HepG2 (cell line): Measurements from ENCODE around the gene UROS. TPM values are rescaled to one million over a fixed set of nuclear protein-coding genes. Genes with fewer than 3 reads are reported as not detected.
A peak's percentile ranks its signal among the peaks of the same experiment; 100 is the strongest.

ENCODE experiments used
- ATAC-seq: fragments of 200-7000 bp; cut with Tn5 transposase; 3 replicates; pipeline ENCODE4 v1.9.1; 2020; ENCODE audit warnings: mild to moderate bottlenecking, moderate library complexity
- BruUV-seq: library from RNA; stranded (reverse); fragments of 400-500 nt; replicated peaks from 2 replicates; lab custom pipeline; 2021; lab: Mats Ljungman, UMichigan
- CTCF ChIA-PET: fragments of 300-600 bp; formaldehyde crosslinking; extraction: SDS; loops from one replicate; lab custom pipeline; 2021; ENCODE audit warnings: low total read pairs, inconsistent platforms, low intra/inter-chr PET ratio; lab: Yijun Ruan, JAX
- POLR2A ChIA-PET: fragments of 350-600 bp; sonication (Branson Sonifier 250); formaldehyde crosslinking; loops from one replicate; lab custom pipeline; 2020; ENCODE audit warnings: antibody characterized with exemption, inconsistent platforms; lab: Yijun Ruan, JAX
- DNase-seq: peaks from one replicate; pipeline ENCODE4 v3.0.0-alpha.2; 2015; ENCODE audit warnings: low spot score
- FAIRE-seq: peaks from 3 replicates; lab custom pipeline; 2011; peaks lifted over from hg19 to GRCh38; lab: Jason Lieb, UNC
- H2AFZ ChIP-seq: one replicate; pipeline ENCODE4 v1.6.1; 2011; ENCODE audit warnings: low read length, inconsistent platforms
- H3K27ac ChIP-seq: fragments of 300-600 bp; 3 replicates; pipeline ENCODE4 v1.8.0; 2011; ENCODE audit warnings: mixed run types, mild to moderate bottlenecking, mixed read lengths, low read length, inconsistent platforms; ENCODE audit not compliant: insufficient read depth; ENCODE audit errors: extremely low read length
- H3K27me3 ChIP-seq, 2 experiments: fragments of 200-600 bp in 1 of 2; 2 replicates in 1 of 2; 3 replicates in 1 of 2; pipeline versions ENCODE4 v1.6.0 to v1.8.0; 2011; ENCODE audit warnings: low read length in 2 of 2, mild to moderate bottlenecking in 2 of 2, moderate library complexity in 2 of 2, inconsistent platforms in 1 of 2; ENCODE audit not compliant: insufficient read depth in 2 of 2, control insufficient read depth in 1 of 2
- H3K36me3 ChIP-seq, 2 experiments: fragments of 200-600 bp in 1 of 2; replicated peaks in 1 of 2; 2 replicates in 1 of 2; 3 replicates in 1 of 2; pipeline versions ENCODE4 v1.5.1 to v1.8.0; 2011; ENCODE audit warnings: low read length in 2 of 2, inconsistent platforms in 1 of 2; ENCODE audit not compliant: insufficient read depth in 2 of 2, control insufficient read depth in 1 of 2
- H3K4me1 ChIP-seq: 2 replicates; pipeline ENCODE4 v1.5.1; 2012; ENCODE audit warnings: low read length, inconsistent platforms; ENCODE audit not compliant: insufficient read depth
- H3K4me2 ChIP-seq: 2 replicates; pipeline ENCODE4 v1.6.0; 2011; ENCODE audit warnings: low read depth, low read length, inconsistent platforms
- H3K4me3 ChIP-seq, 3 experiments: fragments of 200-600 bp in 1 of 3; sonication (generic), shearing (Covaris generic) in 1 of 3; replicated peaks in 1 of 3; 2 replicates each; pipeline ENCODE4 v1.5.1; 2011 to 2016; ENCODE audit warnings: low read length in 3 of 3, inconsistent platforms in 2 of 3, low read depth in 2 of 3, mild to moderate bottlenecking in 2 of 3, control low read depth in 1 of 3, mixed read lengths in 1 of 3; ENCODE audit not compliant: insufficient read depth in 1 of 3
- H3K79me2 ChIP-seq: one replicate; pipeline ENCODE4 v1.6.1; 2011; ENCODE audit warnings: low read length, inconsistent platforms; ENCODE audit not compliant: insufficient read depth
- H3K9ac ChIP-seq: 2 replicates; pipeline ENCODE4 v1.6.0; 2011; ENCODE audit warnings: mild to moderate bottlenecking, low read depth, low read length, inconsistent platforms; ENCODE audit not compliant: insufficient read depth
- H3K9me3 ChIP-seq: 2 replicates; pipeline ENCODE4 v1.5.1; 2012; ENCODE audit warnings: mild to moderate bottlenecking, low read length
- H4K20me1 ChIP-seq: 2 replicates; pipeline ENCODE4 v1.6.0; 2011; ENCODE audit warnings: inconsistent platforms, mild to moderate bottlenecking, low read length, moderate library complexity; ENCODE audit not compliant: insufficient read depth
- DPF2 ChIP-seq: sonication (generic); formaldehyde crosslinking; IDR thresholded peaks from 2 replicates; pipeline ENCODE4 v1.4.0; 2020; ENCODE audit warnings: mild to moderate bottlenecking, low read depth, missing genetic modification reagents, borderline replicate concordance
- HIVEP1 ChIP-seq: sonication (generic); formaldehyde crosslinking; IDR thresholded peaks from 2 replicates; pipeline ENCODE4 v1.4.0; 2020; ENCODE audit warnings: mild to moderate bottlenecking, missing genetic modification reagents
- U2AF2 ChIP-seq: fragments of 200-400 bp; formaldehyde crosslinking; IDR thresholded peaks from 2 replicates; pipeline ENCODE4 v1.6.1; 2017; ENCODE audit warnings: low read depth, mild to moderate bottlenecking, low read length
- ZEB1 ChIP-seq: IDR thresholded peaks from 2 replicates; pipeline ENCODE4 v1.6.1; 2012; ENCODE audit warnings: mild to moderate bottlenecking, low read depth, inconsistent platforms; ENCODE audit not compliant: insufficient replicate concordance
- ZFP36 ChIP-seq: fragments of 150-350 bp; IDR thresholded peaks from 2 replicates; pipeline ENCODE4 v1.6.1; 2018; ENCODE audit warnings: borderline replicate concordance, low read length, low read depth; ENCODE audit not compliant: partially characterized antibody
- ZNF550 ChIP-seq: sonication (generic); formaldehyde crosslinking; IDR thresholded peaks from 2 replicates; pipeline ENCODE4 v1.4.0; 2020; ENCODE audit warnings: mild to moderate bottlenecking, missing genetic modification reagents, borderline replicate concordance
- ZNF710 ChIP-seq: sonication (generic); formaldehyde crosslinking; IDR thresholded peaks from 2 replicates; pipeline ENCODE4 v1.5.0; 2020; ENCODE audit warnings: mild to moderate bottlenecking, missing genetic modification reagents, borderline replicate concordance
- ZNF790 ChIP-seq: sonication (generic); formaldehyde crosslinking; IDR thresholded peaks from 2 replicates; pipeline ENCODE4 v1.8.0; 2022; ENCODE audit warnings: missing genetic modification reagents, mild to moderate bottlenecking, borderline replicate concordance
- ZSCAN25 ChIP-seq: sonication (generic); formaldehyde crosslinking; IDR thresholded peaks from 2 replicates; pipeline ENCODE4 v1.8.0; 2022; ENCODE audit warnings: mild to moderate bottlenecking, missing genetic modification reagents
- whole genome bisulfite sequencing: methylation state at CpG from one replicate; pipeline ENCODE4 v1.1.6; 2017; ENCODE audit warnings: low lambda C conversion rate; 5-methylcytosine and 5-hydroxymethylcytosine counted together
- in situ Hi-C: cut with HindIII; loops from 2 replicates; pipeline ENCODE4 v1.10.0; 2017; ENCODE audit warnings: low pct_unique_long_range_greater_than_20kb; ENCODE audit not compliant: extremely low pct_ligation_motif_present
- intact Hi-C: fragments of 100-400 bp; cut with micrococcal nuclease; formaldehyde crosslinking; loops from one replicate; pipeline ENCODE4 v1.10.0; 2022; ENCODE audit not compliant: unreplicated experiment
- polyA plus RNA-seq, 8 experiments: library from polyadenylated mRNA; depleted of rRNA in 3 of 8; stranded (reverse) in 7 of 8; unstranded in 1 of 8; fragments of >200 nt; fragmentation: Illumina TruSeq in 4 of 8; extraction: Trizol in 4 of 8; gene quantifications; 2 replicates each; pipeline versions ENCODE4 v1.2.1 to v1.2.3, GENCODE V29; 2011 to 2016; ENCODE audit warnings: low read depth in 4 of 8, missing spikeins in 1 of 8, mixed read lengths in 1 of 8; ENCODE audit not compliant: insufficient read depth in 1 of 8
- total RNA-seq, 5 experiments: library from RNA; depleted of rRNA; stranded (reverse); fragments of >200 nt; fragmentation: Illumina TruSeq; extraction: Trizol; gene quantifications; 2 replicates each; pipeline ENCODE4 v1.2.3, GENCODE V29; 2016; ENCODE audit warnings: low read depth in 1 of 5
- TF ChIP-seq, protein P1 (sequence below): IDR thresholded peaks from 2 replicates; pipeline ENCODE4 v1.6.1; 2012; ENCODE audit warnings: low read length, improper control_type of control experiment

UROS gene
- total and polyA plus RNA-seq, 2 of the 13 experiments (the other 11 are each of a cell fraction or from before 2014, with no cell fraction given), result 14.8 to 49.9 TPM

DNA sequence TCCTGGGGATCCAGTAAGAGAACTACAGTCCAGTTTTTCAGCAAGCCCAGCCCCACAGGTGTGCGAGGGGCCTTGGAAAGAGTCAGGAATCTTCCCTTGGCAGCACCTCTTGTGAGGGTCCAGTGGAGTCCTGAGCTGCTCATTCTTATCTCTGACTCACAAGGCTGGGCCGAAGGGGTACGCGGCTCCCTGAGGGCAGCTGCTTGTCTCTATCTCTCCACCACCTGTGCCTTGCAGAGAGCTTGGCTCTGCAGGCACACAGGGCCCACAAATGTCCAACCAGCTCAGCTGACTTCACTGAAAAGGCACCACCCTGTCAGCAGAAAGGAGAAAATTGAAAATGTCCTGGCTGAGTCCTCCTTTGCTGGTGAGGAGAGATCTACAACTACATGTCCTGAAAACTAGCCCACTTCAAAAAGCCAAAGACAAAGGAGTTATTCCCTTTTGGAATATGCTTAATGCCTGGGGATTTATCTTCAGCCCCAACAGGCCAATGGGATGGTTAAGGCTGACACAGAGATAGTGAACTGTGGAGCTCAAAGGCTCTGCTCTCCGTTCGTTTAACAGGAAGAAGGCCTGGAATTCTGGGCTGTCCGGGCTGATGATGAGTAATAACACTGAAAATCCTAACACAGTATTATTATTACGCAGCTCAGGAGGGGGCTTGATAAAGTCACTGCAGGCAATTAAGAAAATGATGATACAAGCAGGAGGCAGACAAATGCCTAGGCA is 23.4 kb downstream of the UROS start:
- Histone ChIP-seq H3K27me3 (no peaks in the 10 kb centered on the region), H3K4me1 (peaks cover 32% of the 10 kb centered on the region), H3K9ac (no peak overlapping the region), H3K36me3 (peaks cover 3 to 7% of the 10 kb centered on the region in 2 experiments; a peak in 3 of 5 replicates), H3K79me2 (no peaks in the 10 kb centered on the region), H3K27ac (no peak overlapping the region), H3K4me3 (no peak overlapping the region), H3K9me3 (no peaks in the 10 kb centered on the region), H2AFZ (no peak overlapping the region), H4K20me1 (no peaks in the 10 kb centered on the region), H3K4me2 (no peak overlapping the region)
- no peak for TF ChIP-seq ZNF790 (CRISPR knock-in tag)
- no peak for TF ChIP-seq DPF2 (CRISPR knock-in tag)
- TF ChIP-seq ZNF550 (CRISPR knock-in tag), result no peak
- ChIA-PET CTCF (no interaction called here), POLR2A (no interaction called here)
- no peak for FAIRE-seq
- intact Hi-C loops, result no loop called here
- in situ Hi-C loops, result no loop called here
- DNase-seq, result no peak
- BruUV-seq, result no TSS peak
- 92% methylated on average over 8 of the region's 8 CpGs for WGBS
- no peak for ATAC-seq

GRCh38 chr10:125797994-125798662 is 24.9 kb downstream of the UROS start:
- in situ Hi-C loops, result no loop called here
- 10% methylated on average over 2 of the region's 5 CpGs for WGBS
- TF ChIP-seq ZFP36, result no peak
- TF ChIP-seq ZEB1, result no peak
- TF ChIP-seq ZNF710 (CRISPR knock-in tag), result no peak
- TF ChIP-seq, protein P1, sequence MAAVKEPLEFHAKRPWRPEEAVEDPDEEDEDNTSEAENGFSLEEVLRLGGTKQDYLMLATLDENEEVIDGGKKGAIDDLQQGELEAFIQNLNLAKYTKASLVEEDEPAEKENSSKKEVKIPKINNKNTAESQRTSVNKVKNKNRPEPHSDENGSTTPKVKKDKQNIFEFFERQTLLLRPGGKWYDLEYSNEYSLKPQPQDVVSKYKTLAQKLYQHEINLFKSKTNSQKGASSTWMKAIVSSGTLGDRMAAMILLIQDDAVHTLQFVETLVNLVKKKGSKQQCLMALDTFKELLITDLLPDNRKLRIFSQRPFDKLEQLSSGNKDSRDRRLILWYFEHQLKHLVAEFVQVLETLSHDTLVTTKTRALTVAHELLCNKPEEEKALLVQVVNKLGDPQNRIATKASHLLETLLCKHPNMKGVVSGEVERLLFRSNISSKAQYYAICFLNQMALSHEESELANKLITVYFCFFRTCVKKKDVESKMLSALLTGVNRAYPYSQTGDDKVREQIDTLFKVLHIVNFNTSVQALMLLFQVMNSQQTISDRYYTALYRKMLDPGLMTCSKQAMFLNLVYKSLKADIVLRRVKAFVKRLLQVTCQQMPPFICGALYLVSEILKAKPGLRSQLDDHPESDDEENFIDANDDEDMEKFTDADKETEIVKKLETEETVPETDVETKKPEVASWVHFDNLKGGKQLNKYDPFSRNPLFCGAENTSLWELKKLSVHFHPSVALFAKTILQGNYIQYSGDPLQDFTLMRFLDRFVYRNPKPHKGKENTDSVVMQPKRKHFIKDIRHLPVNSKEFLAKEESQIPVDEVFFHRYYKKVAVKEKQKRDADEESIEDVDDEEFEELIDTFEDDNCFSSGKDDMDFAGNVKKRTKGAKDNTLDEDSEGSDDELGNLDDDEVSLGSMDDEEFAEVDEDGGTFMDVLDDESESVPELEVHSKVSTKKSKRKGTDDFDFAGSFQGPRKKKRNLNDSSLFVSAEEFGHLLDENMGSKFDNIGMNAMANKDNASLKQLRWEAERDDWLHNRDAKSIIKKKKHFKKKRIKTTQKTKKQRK, result no peak
- no peak for TF ChIP-seq U2AF2
- TF ChIP-seq HIVEP1 (CRISPR knock-in tag), result no peak
- peak; percentile 94 for TF ChIP-seq ZSCAN25

More at GRCh38 chr10:125797994-125798662, 24.9 kb downstream of the UROS start:
- Histone ChIP-seq H2AFZ (no peak overlapping the region), H4K20me1 (no peaks in the 10 kb centered on the region), H3K27ac (peak overlapping the region; percentile 57), H3K27me3 (no peaks in the 10 kb centered on the region), H3K9me3 (no peaks in the 10 kb centered on the region), H3K36me3 (peaks cover 0 to 8% of the 10 kb centered on the region in 2 experiments; a peak in 2 of 5 replicates), H3K9ac (peak overlapping the region; percentile 3; the same call in 1 of the 2 replicates), H3K79me2 (no peaks in the 10 kb centered on the region), H3K4me2 (peak overlapping the region; percentile 58), H3K4me1 (peaks cover 47% of the 10 kb centered on the region), H3K4me3 (peak overlapping the region in 1 of 3 experiments; percentile 11; a peak in 1 of 6 replicates)
- CTCF ChIA-PET, result no interaction called here
- peak; percentile 96 for ATAC-seq
- POLR2A ChIA-PET, result interaction anchor here (1.2 kb wide), 1 partner anchor 10 kb away, joined by 4 read pairs; no protein-coding TSS in a partner anchor
- peak; percentile 79 for DNase-seq
- no TSS peak for BruUV-seq
- intact Hi-C loops, result no loop called here
- FAIRE-seq, result peak; percentile 90
